Calu3 (cell line): ENCODE results near the gene KDM3A. TPM values are rescaled to one million over a fixed set of nuclear protein-coding genes. Genes with fewer than 3 reads are reported as not detected.
A peak's percentile ranks its signal among the peaks of the same experiment; 100 is the strongest.
"Not testable (repeated sequence)": the region's sequence is repeated elsewhere in the genome, so short reads cannot be mapped to it uniquely, and the experiment has no call there.

ENCODE experiments used
- BruUV-seq: library from RNA; stranded (reverse); fragments of 400-500 nt; replicated peaks from 2 replicates; lab custom pipeline; 2021; lab: Mats Ljungman, UMichigan
- CTCF ChIA-PET: fragments of 300-600 bp; sonication (Branson Sonifier 250); formaldehyde crosslinking; loops from one replicate; lab custom pipeline; 2022; ENCODE audit warnings: antibody characterized with exemption; lab: Charles Lee
- DNase-seq: peaks from one replicate; pipeline ENCODE4 v3.0.0; 2022
- H3K27ac Mint-ChIP-seq: one replicate; pipeline ENCODE4 v1.8.0; 2022; ENCODE audit warnings: mixed read lengths; ENCODE audit not compliant: unreplicated experiment
- H3K27me3 Mint-ChIP-seq: one replicate; pipeline ENCODE4 v1.8.0; 2022; ENCODE audit warnings: mixed read lengths; ENCODE audit not compliant: unreplicated experiment
- H3K36me3 Mint-ChIP-seq: one replicate; pipeline ENCODE4 v1.8.0; 2022; ENCODE audit warnings: mild to moderate bottlenecking, moderate library complexity, mixed read lengths; ENCODE audit not compliant: insufficient read depth, unreplicated experiment
- H3K4me1 Mint-ChIP-seq: one replicate; pipeline ENCODE4 v1.8.0; 2022; ENCODE audit warnings: mild to moderate bottlenecking, low read depth, mixed read lengths; ENCODE audit not compliant: unreplicated experiment
- H3K4me3 Mint-ChIP-seq: one replicate; pipeline ENCODE4 v1.8.0; 2022; ENCODE audit warnings: mild to moderate bottlenecking, low read depth, moderate library complexity, mixed read lengths; ENCODE audit not compliant: unreplicated experiment
- H3K9me3 Mint-ChIP-seq: one replicate; pipeline ENCODE4 v1.8.0; 2022; ENCODE audit warnings: low read depth, mixed read lengths; ENCODE audit not compliant: unreplicated experiment
- CTCF ChIP-seq: fragments of 200-600 bp; IDR thresholded peaks from one replicate; pipeline ENCODE4 v1.8.0; 2022; ENCODE audit warnings: antibody characterized with exemption; ENCODE audit not compliant: unreplicated experiment
- intact Hi-C: fragments of 100-400 bp; cut with micrococcal nuclease; formaldehyde crosslinking; loops from one replicate; pipeline ENCODE4 v1.10.0; 2022; ENCODE audit not compliant: unreplicated experiment
- total RNA-seq: library from RNA; stranded (reverse); gene quantifications from 2 replicates; pipeline ENCODE4 v1.2.3, GENCODE V29; 2022

The KDM3A gene
- total RNA-seq, 1 experiment from 2014 or later: 37.8 TPM

GRCh38 chr2:86492048-86492453, 50.9 kb downstream of the KDM3A start:
- TF ChIP-seq CTCF: no peak
- Mint-ChIP-seq H3K4me3 (no peak overlapping the region), H3K27me3 (no peaks in the 10 kb centered on the region), H3K4me1 (no peaks in the 10 kb centered on the region), H3K27ac (no peak overlapping the region), H3K36me3 (peaks cover 29% of the 10 kb centered on the region), H3K9me3 (no peaks in the 10 kb centered on the region)
- CTCF ChIA-PET: interaction anchor here (1.0 kb wide), 1 partner anchor 92 kb away, joined by 4 read pairs; no protein-coding TSS in a partner anchor
- intact Hi-C loops: no loop called here
- no TSS peak for BruUV-seq
- no peak for DNase-seq

GRCh38 chr2:86496391-86496790, 55.2 kb downstream of the KDM3A start:
- H3K27me3 Mint-ChIP-seq, H3K27ac Mint-ChIP-seq, H3K4me1 Mint-ChIP-seq, BruUV-seq, DNase-seq, H3K9me3 Mint-ChIP-seq, CTCF ChIA-PET, intact Hi-C loops, H3K4me3 Mint-ChIP-seq: not testable (repeated sequence)
- H3K36me3 Mint-ChIP-seq: peaks cover 50% of the 10 kb centered on the region

GRCh38 chr2:86498468-86499260, 57.5 kb downstream of the KDM3A start:
- no peaks in the 10 kb centered on the region for H3K4me1 Mint-ChIP-seq
- CTCF ChIA-PET: no interaction called here
- no peak overlapping the region for H3K4me3 Mint-ChIP-seq
- BruUV-seq: no TSS peak
- TF ChIP-seq CTCF: no peak
- no peak for DNase-seq
- H3K27ac Mint-ChIP-seq: no peak overlapping the region
- H3K27me3 Mint-ChIP-seq: no peaks in the 10 kb centered on the region
- peaks cover 6% of the 10 kb centered on the region for H3K9me3 Mint-ChIP-seq
- intact Hi-C loops: no loop called here
- peaks cover 48% of the 10 kb centered on the region for H3K36me3 Mint-ChIP-seq

- Mint-ChIP-seq H3K27me3 (no peaks in the 10 kb centered on the region), H3K9me3 (peaks cover 6% of the 10 kb centered on the region), H3K27ac (peak overlapping the region; percentile 13), H3K4me1 (no peaks in the 10 kb centered on the region), H3K4me3 (no peak overlapping the region), H3K36me3 (peaks cover 46% of the 10 kb centered on the region)
- TF ChIP-seq CTCF: no peak
- no TSS peak for BruUV-seq
- no peak for DNase-seq
- CTCF ChIA-PET: no interaction called here
- intact Hi-C loops: no loop called here
Observed at GRCh38 chr2:86499326-86499725, 58.2 kb downstream of the KDM3A start.
